Measurements from ENCODE around the gene SDS. TPM values are rescaled to one million over a fixed set of nuclear protein-coding genes. Genes with fewer than 3 reads are reported as not detected.

The SDS gene
- total RNA-seq, 1 experiment from 2014 or later: not detected

DNA sequence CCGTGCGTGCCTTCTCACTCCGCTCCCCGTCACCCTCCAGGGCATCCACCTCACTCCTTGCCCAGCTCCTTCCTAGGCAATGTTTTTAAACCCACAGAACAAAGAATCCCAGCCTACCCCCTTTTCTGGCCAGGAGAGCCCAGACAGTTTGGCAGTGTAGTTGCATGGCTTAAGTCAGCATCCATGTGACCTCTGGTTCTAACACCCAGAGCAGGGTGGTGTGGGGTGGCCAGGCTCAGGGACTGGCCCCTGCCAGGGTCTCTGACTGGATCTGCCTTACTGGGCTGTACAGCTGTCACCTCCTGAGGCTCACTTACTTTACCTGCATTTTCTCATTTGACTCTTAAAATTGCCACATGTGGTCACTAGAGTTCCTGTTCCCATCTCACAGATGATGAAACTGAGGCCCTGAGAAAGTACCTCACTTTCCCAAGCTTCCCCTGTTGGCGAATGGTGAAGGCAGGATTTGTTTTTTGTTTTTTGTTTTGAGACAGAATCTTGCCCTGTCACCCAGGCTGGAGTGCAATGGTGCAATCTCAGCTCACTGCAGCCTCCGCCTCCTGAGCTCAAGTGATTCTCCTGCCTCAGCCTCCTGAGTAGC lies 18.3 kb downstream of the SDS start:
- Histone ChIP-seq H2BK20ac (ENCODE audit: low read depth, low read length, poor library complexity, severe bottlenecking) (no peak overlapping the region), H3K27ac (ENCODE audit: insufficient read length, low read depth, low read length) (no peak overlapping the region), H3K23me2 (ENCODE audit: insufficient read length, low read depth, low read length, poor library complexity, severe bottlenecking) (no peaks in the 10 kb centered on the region), H4K20me1 (ENCODE audit: control insufficient read depth, insufficient read depth, insufficient read length) (no peaks in the 10 kb centered on the region), H3K79me2 (ENCODE audit: insufficient read depth, low read length) (no peaks in the 10 kb centered on the region), H4K91ac (ENCODE audit: insufficient read length, low read depth, low read length) (no peak overlapping the region), H2AK5ac (ENCODE audit: insufficient read length, low read length) (no peak overlapping the region), H3K4me1 (ENCODE audit: insufficient read depth, low read length) (no peaks in the 10 kb centered on the region), H2BK15ac (ENCODE audit: low read depth, low read length) (no peak overlapping the region), H3K9me3 (ENCODE audit: control insufficient read depth, low read depth, low read length) (no peaks in the 10 kb centered on the region), H2BK120ac (ENCODE audit: low read depth, low read length, poor library complexity, severe bottlenecking) (no peak overlapping the region), H2BK12ac (ENCODE audit: insufficient read length, low read depth, low read length) (no peak overlapping the region), H3K4me2 (ENCODE audit: insufficient read depth, insufficient read length, low read length) (no peak overlapping the region), H3K9ac (ENCODE audit: extremely low read depth, insufficient read length, low read length) (no peak overlapping the region), H2BK5ac (ENCODE audit: insufficient read length, low read length) (no peak overlapping the region), H2AFZ (ENCODE audit: low read length) (no peak overlapping the region), H3K56ac (ENCODE audit: insufficient read length, low read depth, low read length) (no peak overlapping the region), H4K8ac (replicated peaks; ENCODE audit: insufficient read length, low read depth, low read length) (no peak overlapping the region), H3K79me1 (ENCODE audit: insufficient read depth, low read depth, low read length, poor library complexity, severe bottlenecking) (no peaks in the 10 kb centered on the region), H3K14ac (ENCODE audit: insufficient read depth, low read length) (no peak overlapping the region), H3K18ac (ENCODE audit: insufficient read length, low read depth, low read length) (no peak overlapping the region), H4K5ac (ENCODE audit: insufficient read length, low read depth, low read length) (no peak overlapping the region), H3K27me3 (ENCODE audit: insufficient read depth, low read length) (no peaks in the 10 kb centered on the region), H3K23ac (ENCODE audit: insufficient read length, low read depth, low read length) (no peak overlapping the region), H3K4ac (ENCODE audit: low read depth, low read length) (no peak overlapping the region), H3T11ph (ENCODE audit: low read length) (no peak overlapping the region)
- Mint-ChIP-seq H3K4me1 (peaks cover 0 to 3% of the 10 kb centered on the region in 2 experiments; a peak in 2 of 4 replicates), H3K36me3 (ENCODE audit: insufficient read depth in 1 of 3, low read depth in 3 of 3) (peaks cover 6 to 40% (median 38%) of the 10 kb centered on the region in 3 experiments; a peak in 6 of 7 replicates), H3K27me3 (ENCODE audit: low read depth) (no peaks in the 10 kb centered on the region; the same call in 1 of the 2 replicates), H3K4me3 (no peak overlapping the region), H3K27ac (peak overlapping the region in 1 of 3 experiments; percentile 39; a peak in 2 of 7 replicates), H3K9me3 (no peaks in the 10 kb centered on the region)
- DNase-seq: no peak
- WGBS (ENCODE audit: extremely low coverage, insufficient read length, low lambda C conversion rate): no CpG with 5 or more reads among the region's 6 CpGs
- TF ChIP-seq, protein P1, sequence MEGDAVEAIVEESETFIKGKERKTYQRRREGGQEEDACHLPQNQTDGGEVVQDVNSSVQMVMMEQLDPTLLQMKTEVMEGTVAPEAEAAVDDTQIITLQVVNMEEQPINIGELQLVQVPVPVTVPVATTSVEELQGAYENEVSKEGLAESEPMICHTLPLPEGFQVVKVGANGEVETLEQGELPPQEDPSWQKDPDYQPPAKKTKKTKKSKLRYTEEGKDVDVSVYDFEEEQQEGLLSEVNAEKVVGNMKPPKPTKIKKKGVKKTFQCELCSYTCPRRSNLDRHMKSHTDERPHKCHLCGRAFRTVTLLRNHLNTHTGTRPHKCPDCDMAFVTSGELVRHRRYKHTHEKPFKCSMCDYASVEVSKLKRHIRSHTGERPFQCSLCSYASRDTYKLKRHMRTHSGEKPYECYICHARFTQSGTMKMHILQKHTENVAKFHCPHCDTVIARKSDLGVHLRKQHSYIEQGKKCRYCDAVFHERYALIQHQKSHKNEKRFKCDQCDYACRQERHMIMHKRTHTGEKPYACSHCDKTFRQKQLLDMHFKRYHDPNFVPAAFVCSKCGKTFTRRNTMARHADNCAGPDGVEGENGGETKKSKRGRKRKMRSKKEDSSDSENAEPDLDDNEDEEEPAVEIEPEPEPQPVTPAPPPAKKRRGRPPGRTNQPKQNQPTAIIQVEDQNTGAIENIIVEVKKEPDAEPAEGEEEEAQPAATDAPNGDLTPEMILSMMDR (conservative IDR thresholded peaks at IDR 0.05): no peak
